Colonic mucosa (tissue), 4 donors: Measurements from ENCODE around the gene JAM3. TPM values are rescaled to one million over a fixed set of nuclear protein-coding genes. Genes with fewer than 3 reads are reported as not detected.

Experiments
- DNase-seq: peaks from one replicate; pipeline ENCODE4 v3.0.0-alpha.2; 2020
- H3K27ac ChIP-seq: fragments of 200-600 bp; one replicate; pipeline ENCODE4 v1.8.0; 2021
- H3K27me3 ChIP-seq: fragments of 200-600 bp; one replicate; pipeline ENCODE4 v1.8.0; 2021
- H3K36me3 ChIP-seq: fragments of 200-600 bp; one replicate; pipeline ENCODE4 v1.8.0; 2021
- H3K4me1 ChIP-seq: fragments of 200-600 bp; one replicate; pipeline ENCODE4 v1.8.0; 2021; ENCODE audit warnings: mild to moderate bottlenecking
- H3K4me3 ChIP-seq: fragments of 200-600 bp; one replicate; pipeline ENCODE4 v1.8.0; 2021
- H3K9ac ChIP-seq, 2 donors: one replicate each; pipeline ENCODE4 v1.7.0; 2013; ENCODE audit warnings: control low read depth in 2 of 2, low read depth in 2 of 2, low read length in 2 of 2
- H3K9me3 ChIP-seq: fragments of 200-600 bp; one replicate; pipeline ENCODE4 v1.8.0; 2021
- CTCF ChIP-seq: fragments of 200-600 bp; IDR thresholded peaks from one replicate; pipeline ENCODE4 v1.8.0; 2022; ENCODE audit warnings: antibody characterized with exemption, mild to moderate bottlenecking
- intact Hi-C: fragments of 100-400 bp; cut with DNase I; formaldehyde crosslinking; loops from one replicate; pipeline ENCODE4 v1.14.1; 2022
- total RNA-seq, 2 donors: library from RNA; stranded (reverse); fragmentation: NEBNext Ultra II Directional in 1 of 2; extraction: Animal tissue kit (Norgen Biotek cat#: 25700) in 1 of 2; gene quantifications; one replicate each; pipeline ENCODE4 v1.2.1, GENCODE V29; 2021
- donor health status: healthy.
- donor health status: DM: no; HTN: no; CAD: no.
- donor health status: DM: no; HTN: no; CAD: no.

Gene JAM3
- total RNA-seq, 2 donors from 2014 or later, result 3.5 to 14.5 TPM

GRCh38 chr11:134055029-134055428, 13.8 kb upstream of the JAM3 start:
- H3K4me3 ChIP-seq, result no peak overlapping the region
- DNase-seq, result no peak
- H3K27ac ChIP-seq, result no peak overlapping the region
- H3K9ac ChIP-seq, result no peak overlapping the region
- no peaks in the 10 kb centered on the region for H3K4me1 ChIP-seq
- H3K9me3 ChIP-seq, result no peaks in the 10 kb centered on the region
- H3K27me3 ChIP-seq, result no peaks in the 10 kb centered on the region
- intact Hi-C loops, result no loop called here
- no peak for TF ChIP-seq CTCF
- H3K36me3 ChIP-seq, result no peaks in the 10 kb centered on the region

- H3K9me3 ChIP-seq, result no peaks in the 10 kb centered on the region
- H3K4me3 ChIP-seq, result no peak overlapping the region
- TF ChIP-seq CTCF, result no peak
- H3K27me3 ChIP-seq, result no peaks in the 10 kb centered on the region
- no peak for DNase-seq
- no peaks in the 10 kb centered on the region for H3K4me1 ChIP-seq
- H3K36me3 ChIP-seq, result no peaks in the 10 kb centered on the region
- intact Hi-C loops, result no loop called here
- no peak overlapping the region for H3K27ac ChIP-seq
- no peak overlapping the region for H3K9ac ChIP-seq
Observed at GRCh38 chr11:134060316-134060715, 8.6 kb upstream of the JAM3 start.

GRCh38 chr11:134062265-134063123, 6.4 kb upstream of the JAM3 start:
- no peaks in the 10 kb centered on the region for H3K4me1 ChIP-seq
- no peak for TF ChIP-seq CTCF
- no peak for DNase-seq
- no peaks in the 10 kb centered on the region for H3K9me3 ChIP-seq
- intact Hi-C loops, result no loop called here
- no peak overlapping the region for H3K4me3 ChIP-seq
- H3K9ac ChIP-seq, result no peak overlapping the region
- no peaks in the 10 kb centered on the region for H3K36me3 ChIP-seq
- H3K27ac ChIP-seq, result no peak overlapping the region
- H3K27me3 ChIP-seq, result no peaks in the 10 kb centered on the region

GRCh38 chr11:134063124-134063495, 5.8 kb upstream of the JAM3 start:
- Histone ChIP-seq H3K27me3 (peaks cover 3% of the 10 kb centered on the region), H3K36me3 (no peaks in the 10 kb centered on the region), H3K4me3 (no peak overlapping the region), H3K9me3 (no peaks in the 10 kb centered on the region), H3K9ac (no peak overlapping the region), H3K27ac (no peak overlapping the region), H3K4me1 (no peaks in the 10 kb centered on the region)
- DNase-seq, result no peak
- no peak for TF ChIP-seq CTCF
- intact Hi-C loops, result no loop called here

- TF ChIP-seq CTCF, result no peak
- Histone ChIP-seq H3K4me1 (no peaks in the 10 kb centered on the region), H3K27me3 (peaks cover 13% of the 10 kb centered on the region), H3K27ac (no peak overlapping the region), H3K9me3 (no peaks in the 10 kb centered on the region), H3K9ac (no peak overlapping the region), H3K4me3 (no peak overlapping the region), H3K36me3 (no peaks in the 10 kb centered on the region)
- intact Hi-C loops, result no loop called here
- no peak for DNase-seq
Observed at GRCh38 chr11:134063991-134064747, 4.7 kb upstream of the JAM3 start.
